ENCODE data around the gene SF3B5. TPM values are rescaled to one million over a fixed set of nuclear protein-coding genes. Genes with fewer than 3 reads are reported as not detected.

Gene SF3B5
- total RNA-seq, 4 donors from 2014 or later = 60.2 to 187 (median 101) TPM

DNA sequence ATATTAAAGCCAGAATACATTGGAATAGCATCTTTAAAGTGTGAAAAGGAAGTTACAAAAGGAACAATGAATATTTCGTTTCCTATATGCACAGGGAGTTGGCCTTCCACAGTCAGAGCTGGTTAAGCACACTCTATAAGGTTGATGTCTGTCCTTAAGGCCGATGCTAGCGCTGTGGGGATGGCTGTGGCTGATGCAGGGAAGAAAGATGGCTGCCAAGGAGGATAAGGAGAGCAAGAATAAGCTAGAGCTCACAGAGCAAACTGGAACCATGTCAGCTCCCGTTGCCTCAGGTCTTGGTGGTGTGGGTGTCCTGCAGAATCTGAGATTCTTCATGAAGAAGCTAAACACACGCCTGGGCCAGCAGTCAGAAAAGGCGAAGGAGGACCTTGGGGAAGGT lies 34.1 kb upstream of the SF3B5 start:
- Histone ChIP-seq H3K4me1 (no peaks in the 10 kb centered on the region), H3K27ac (no peak overlapping the region), H3K27me3 (no peaks in the 10 kb centered on the region), H3K4me3 (no peak overlapping the region), H3K9me3 (no peaks in the 10 kb centered on the region), H3K36me3 (no peaks in the 10 kb centered on the region)
- WGBS, 2 donors (ENCODE audit: low coverage in 1 of 2) = 82 to 91% methylated on average over 4 to 6 of the region's 6 CpGs
- intact Hi-C loops (cut with DNase I; ENCODE audit: low total_unique reads) = no loop called here
- DNase-seq = no peak
- in situ Hi-C loops (cut with MboI; ENCODE audit: low pct_ligation_motif_present in 1 of 4, low pct_unique_long_range_greater_than_20kb in 1 of 4, low sequenced_read_pairs in 3 of 4) = no loop called here
- TF ChIP-seq, protein P1, sequence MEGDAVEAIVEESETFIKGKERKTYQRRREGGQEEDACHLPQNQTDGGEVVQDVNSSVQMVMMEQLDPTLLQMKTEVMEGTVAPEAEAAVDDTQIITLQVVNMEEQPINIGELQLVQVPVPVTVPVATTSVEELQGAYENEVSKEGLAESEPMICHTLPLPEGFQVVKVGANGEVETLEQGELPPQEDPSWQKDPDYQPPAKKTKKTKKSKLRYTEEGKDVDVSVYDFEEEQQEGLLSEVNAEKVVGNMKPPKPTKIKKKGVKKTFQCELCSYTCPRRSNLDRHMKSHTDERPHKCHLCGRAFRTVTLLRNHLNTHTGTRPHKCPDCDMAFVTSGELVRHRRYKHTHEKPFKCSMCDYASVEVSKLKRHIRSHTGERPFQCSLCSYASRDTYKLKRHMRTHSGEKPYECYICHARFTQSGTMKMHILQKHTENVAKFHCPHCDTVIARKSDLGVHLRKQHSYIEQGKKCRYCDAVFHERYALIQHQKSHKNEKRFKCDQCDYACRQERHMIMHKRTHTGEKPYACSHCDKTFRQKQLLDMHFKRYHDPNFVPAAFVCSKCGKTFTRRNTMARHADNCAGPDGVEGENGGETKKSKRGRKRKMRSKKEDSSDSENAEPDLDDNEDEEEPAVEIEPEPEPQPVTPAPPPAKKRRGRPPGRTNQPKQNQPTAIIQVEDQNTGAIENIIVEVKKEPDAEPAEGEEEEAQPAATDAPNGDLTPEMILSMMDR (IDR thresholded peaks at IDR 0.05) = no peak
- TF ChIP-seq POLR2A (IDR thresholded peaks at IDR 0.05) (no peak), EP300 (IDR thresholded peaks at IDR 0.05; ENCODE audit: low read depth) (no peak), POLR2AphosphoS5 (IDR thresholded peaks at IDR 0.05) (no peak)

DNA sequence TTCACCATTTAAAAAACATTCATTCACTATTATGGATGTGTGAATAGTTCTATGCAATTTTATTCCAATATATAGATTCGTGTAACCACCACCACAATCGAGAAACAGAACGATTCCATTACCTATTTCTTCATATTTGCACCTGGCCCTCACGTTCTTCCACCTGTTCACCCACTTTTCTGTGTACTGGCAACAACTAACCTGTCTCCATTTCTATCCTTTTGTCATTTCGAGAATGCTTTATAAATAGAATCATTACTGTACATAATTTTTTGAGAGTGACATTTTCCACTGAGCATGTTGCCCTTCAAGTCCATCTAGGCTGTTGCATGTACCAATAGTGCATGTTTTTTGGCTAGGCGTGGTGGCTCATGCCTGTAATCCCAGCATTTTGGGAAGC lies 31.7 kb upstream of the SF3B5 start:
- Histone ChIP-seq H3K4me1 (no peaks in the 10 kb centered on the region), H3K27me3 (no peaks in the 10 kb centered on the region), H3K9me3 (no peaks in the 10 kb centered on the region), H3K4me3 (no peak overlapping the region), H3K36me3 (no peaks in the 10 kb centered on the region), H3K27ac (no peak overlapping the region)
- in situ Hi-C loops (cut with MboI; ENCODE audit: low pct_ligation_motif_present in 1 of 4, low pct_unique_long_range_greater_than_20kb in 1 of 4, low sequenced_read_pairs in 3 of 4) (no loop called here), intact Hi-C loops (cut with DNase I; ENCODE audit: low total_unique reads) (no loop called here)
- DNase-seq = no peak
- WGBS, 2 donors (ENCODE audit: low coverage in 1 of 2) = 78 to 80% methylated on average over 5 to 6 of the region's 6 CpGs
- TF ChIP-seq POLR2AphosphoS5 (IDR thresholded peaks at IDR 0.05) (no peak), EP300 (IDR thresholded peaks at IDR 0.05; ENCODE audit: low read depth) (no peak), POLR2A (IDR thresholded peaks at IDR 0.05) (no peak)
- TF ChIP-seq, protein P1 (IDR thresholded peaks at IDR 0.05) = no peak

DNA sequence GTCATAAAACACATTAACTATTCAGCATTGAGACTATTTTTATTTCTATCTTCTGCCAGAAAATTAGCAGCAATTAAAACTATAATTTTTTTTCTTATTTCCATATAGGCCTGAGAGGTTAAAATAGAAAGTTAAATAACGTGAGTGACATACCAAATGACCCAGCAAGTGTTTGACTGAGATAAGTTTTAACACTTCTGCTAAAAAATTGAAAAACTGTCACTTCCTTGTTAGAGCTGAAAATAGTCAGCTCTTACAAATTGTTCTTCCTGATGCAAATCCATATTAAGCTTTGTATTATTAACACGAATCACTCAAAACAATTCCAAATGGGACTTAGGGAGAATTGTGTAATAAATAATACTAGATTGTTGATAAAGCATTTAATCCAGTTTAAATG lies 28.5 kb upstream of the SF3B5 start:
- intact Hi-C loops (cut with DNase I; ENCODE audit: low total_unique reads) = no loop called here
- Histone ChIP-seq H3K4me3 (no peak overlapping the region), H3K4me1 (no peaks in the 10 kb centered on the region), H3K27ac (no peak overlapping the region), H3K9me3 (no peaks in the 10 kb centered on the region), H3K27me3 (no peaks in the 10 kb centered on the region), H3K36me3 (no peaks in the 10 kb centered on the region)
- TF ChIP-seq EP300 (IDR thresholded peaks at IDR 0.05; ENCODE audit: low read depth) (no peak), POLR2AphosphoS5 (IDR thresholded peaks at IDR 0.05) (no peak), POLR2A (IDR thresholded peaks at IDR 0.05) (no peak)
- TF ChIP-seq, protein P1 (IDR thresholded peaks at IDR 0.05) = no peak
- DNase-seq = no peak
- in situ Hi-C loops (cut with MboI; ENCODE audit: low pct_ligation_motif_present in 1 of 4, low pct_unique_long_range_greater_than_20kb in 1 of 4, low sequenced_read_pairs in 3 of 4) = loop anchor here in 1 of 4 donors (25.0 kb wide), 1 partner anchor 363 kb away; no protein-coding TSS in a partner anchor
- WGBS, 2 donors (ENCODE audit: low coverage in 1 of 2) = 60 to 75% methylated on average over 2 of the region's 2 CpGs

DNA sequence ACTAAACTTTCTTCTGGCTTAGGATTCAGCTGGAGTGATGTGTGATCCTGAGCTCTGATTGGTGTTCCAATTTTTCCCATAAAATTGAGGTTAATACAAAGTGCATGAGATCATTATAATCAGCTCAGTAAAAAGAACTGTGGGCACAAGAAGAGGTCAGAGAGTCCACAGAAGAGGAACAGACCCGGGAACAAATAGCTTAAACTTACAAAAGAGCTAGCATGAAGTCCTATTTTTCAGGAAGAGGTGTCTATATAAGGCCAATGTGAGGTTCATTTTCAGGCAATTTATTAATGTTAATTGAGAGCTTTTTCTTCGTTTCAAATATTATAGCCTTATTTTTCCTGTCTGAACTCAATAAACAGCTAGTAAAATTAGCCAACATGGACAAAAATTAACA lies 28.0 kb upstream of the SF3B5 start:
- no peak for DNase-seq
- intact Hi-C loops (cut with DNase I; ENCODE audit: low total_unique reads) = no loop called here
- Histone ChIP-seq H3K27ac (no peak overlapping the region), H3K4me1 (no peaks in the 10 kb centered on the region), H3K9me3 (no peaks in the 10 kb centered on the region), H3K27me3 (no peaks in the 10 kb centered on the region), H3K36me3 (no peaks in the 10 kb centered on the region), H3K4me3 (no peak overlapping the region)
- in situ Hi-C loops (cut with MboI; ENCODE audit: low pct_ligation_motif_present in 1 of 4, low pct_unique_long_range_greater_than_20kb in 1 of 4, low sequenced_read_pairs in 3 of 4) = loop anchor here in 1 of 4 donors (25.0 kb wide), 1 partner anchor 364 kb away; no protein-coding TSS in a partner anchor
- TF ChIP-seq, protein P1 (IDR thresholded peaks at IDR 0.05) = no peak
- TF ChIP-seq POLR2A (IDR thresholded peaks at IDR 0.05) = no peak
- TF ChIP-seq POLR2AphosphoS5 (IDR thresholded peaks at IDR 0.05) = no peak
- no peak for TF ChIP-seq EP300 (IDR thresholded peaks at IDR 0.05; ENCODE audit: low read depth)
- WGBS, 2 donors (ENCODE audit: low coverage in 1 of 2) = 59 to 82% methylated on average over 2 of the region's 2 CpGs

All from transverse colon (tissue), 4 donors.